HG03280 (cell line): ENCODE measurements around the gene ATG5.
A peak's percentile ranks its signal among the peaks of the same experiment; 100 is the strongest.

Experiments used
- ATAC-seq: cut with Tn5 transposase; IDR thresholded peaks from one replicate; pipeline ENCODE4 v1.9.1; 2021; ENCODE audit warnings: mild to moderate bottlenecking, moderate library complexity; ENCODE audit not compliant: unreplicated experiment

ATG5 gene

GRCh38 chr6:106184629-106185028 is 140.9 kb downstream of the ATG5 start:
- no peak for ATAC-seq

GRCh38 chr6:106183430-106183829 is 142.1 kb downstream of the ATG5 start:
- ATAC-seq: no peak

- ATAC-seq: peak; percentile 76
Observed at GRCh38 chr6:106182455-106182854, 143.1 kb downstream of the ATG5 start.

GRCh38 chr6:106181664-106182418 is 143.7 kb downstream of the ATG5 start:
- ATAC-seq: peak; percentile 40

GRCh38 chr6:106180208-106180607 is 145.4 kb downstream of the ATG5 start:
- no peak for ATAC-seq

- no peak for ATAC-seq
Observed at GRCh38 chr6:106178900-106179299, 146.7 kb downstream of the ATG5 start.

- no peak for ATAC-seq
Observed at GRCh38 chr6:106177786-106178185, 147.8 kb downstream of the ATG5 start.

GRCh38 chr6:106173124-106173879 is 152.3 kb downstream of the ATG5 start:
- no peak for ATAC-seq

- ATAC-seq: no peak
Observed at GRCh38 chr6:106170030-106170791, 155.3 kb downstream of the ATG5 start.

GRCh38 chr6:106169517-106169916 is 156.0 kb downstream of the ATG5 start:
- ATAC-seq: no peak

GRCh38 chr6:106168097-106168888 is 157.3 kb downstream of the ATG5 start:
- no peak for ATAC-seq

- ATAC-seq: peak; percentile 58
Observed at GRCh38 chr6:106167096-106167814, 158.3 kb downstream of the ATG5 start.

GRCh38 chr6:106165885-106166485 is 159.6 kb downstream of the ATG5 start:
- no peak for ATAC-seq

GRCh38 chr6:106163966-106164877 is 161.3 kb downstream of the ATG5 start:
- ATAC-seq: peak; percentile 41

- ATAC-seq: peak; percentile 24
Observed at GRCh38 chr6:106163446-106163965, 162.1 kb downstream of the ATG5 start.

GRCh38 chr6:106162921-106163320 is 162.6 kb downstream of the ATG5 start:
- ATAC-seq: no peak

GRCh38 chr6:106161893-106162292 is 163.7 kb downstream of the ATG5 start:
- no peak for ATAC-seq

- ATAC-seq: no peak
Observed at GRCh38 chr6:106161311-106161874, 164.2 kb downstream of the ATG5 start.
